Stimulated activated naive CD4-positive, alpha-beta T cell (primary cell): ENCODE results near the gene TTYH1.
"Not testable (repeated sequence)": the region's sequence is repeated elsewhere in the genome, so short reads cannot be mapped to it uniquely, and the experiment has no call there.

Source experiments
- DNase-seq, 6 experiments: peaks; one replicate each; lab custom pipeline; 2025; lab: John Stamatoyannopoulos, UW

The TTYH1 gene

DNA sequence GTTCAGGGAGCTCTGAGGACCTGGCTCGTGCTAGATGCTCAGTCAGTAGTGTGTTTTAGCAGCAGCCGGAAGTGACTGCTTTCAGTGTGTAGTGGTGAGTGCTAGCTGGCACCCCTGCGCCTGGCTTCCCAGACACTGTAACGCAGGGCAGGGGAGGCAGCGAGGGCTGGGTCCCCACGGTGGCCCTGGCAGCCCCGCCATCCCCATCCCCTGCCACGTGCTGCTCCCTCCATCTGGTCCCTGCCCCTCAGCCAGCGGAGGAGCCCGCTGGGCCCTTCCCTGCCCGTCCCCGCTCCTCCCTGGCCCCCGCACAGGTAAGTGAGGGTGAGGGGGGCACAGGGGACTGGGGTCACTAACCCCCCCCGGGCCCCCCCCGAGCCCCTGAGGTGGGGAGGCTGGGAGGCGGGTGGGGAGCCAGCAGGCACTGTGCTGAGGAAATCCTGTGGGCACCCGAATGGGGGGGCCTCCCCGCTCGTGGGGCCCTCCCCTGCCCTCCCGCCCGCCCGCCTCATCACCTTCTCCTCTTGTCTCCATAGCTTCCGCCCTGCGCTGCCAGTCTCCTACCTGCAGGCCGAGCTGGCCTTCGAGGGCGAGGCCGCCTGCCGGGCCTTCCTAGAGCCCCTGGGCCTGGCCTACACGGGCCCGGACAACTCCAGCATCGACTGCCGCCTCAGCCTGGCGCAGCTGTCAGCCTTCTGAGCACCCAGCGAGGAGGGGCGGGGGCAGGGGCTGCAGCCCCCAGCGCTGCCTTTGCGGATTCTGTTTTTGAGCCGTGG, 45.2 kb downstream of the TTYH1 start:
- DNase-seq: no peak

- no peak for DNase-seq
These were observed 45.9 kb downstream of the TTYH1 start for GRCh38 chr19:54461210-54461609.

- no peak for DNase-seq
These were observed 46.3 kb downstream of the TTYH1 start for GRCh38 chr19:54461613-54462012.

DNA sequence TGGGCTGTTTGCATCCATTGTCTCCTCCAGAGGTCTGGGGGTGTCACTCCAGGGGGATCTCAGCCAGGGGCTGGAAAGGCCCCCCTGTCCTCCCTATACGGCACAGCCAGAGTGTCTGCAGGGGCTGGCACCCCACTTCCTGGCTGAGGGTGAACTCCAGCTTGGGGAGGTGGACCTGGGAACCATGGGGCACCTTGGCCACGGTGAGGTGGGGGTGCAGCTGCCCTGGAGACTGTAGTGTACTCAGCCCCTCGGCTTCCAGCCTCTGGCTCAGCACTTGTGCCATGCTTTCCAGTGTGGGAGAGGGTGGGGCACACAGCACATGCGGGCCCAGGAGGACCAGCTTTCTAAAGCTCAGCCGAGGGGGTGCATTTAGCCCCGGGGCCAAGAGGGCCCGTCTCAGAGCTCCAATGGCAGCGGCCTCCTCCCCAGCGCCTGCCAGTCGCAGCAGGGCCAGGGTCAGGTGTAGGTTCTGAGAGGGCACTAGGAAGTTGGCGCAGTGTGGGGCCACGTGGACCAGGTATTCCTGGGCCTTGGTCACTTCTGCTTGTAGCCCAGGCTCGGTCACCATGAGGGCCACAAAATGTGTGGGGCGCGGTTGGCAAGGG, 46.9 kb downstream of the TTYH1 start:
- DNase-seq: peak in 1 of 6 experiments; percentile 7

DNA sequence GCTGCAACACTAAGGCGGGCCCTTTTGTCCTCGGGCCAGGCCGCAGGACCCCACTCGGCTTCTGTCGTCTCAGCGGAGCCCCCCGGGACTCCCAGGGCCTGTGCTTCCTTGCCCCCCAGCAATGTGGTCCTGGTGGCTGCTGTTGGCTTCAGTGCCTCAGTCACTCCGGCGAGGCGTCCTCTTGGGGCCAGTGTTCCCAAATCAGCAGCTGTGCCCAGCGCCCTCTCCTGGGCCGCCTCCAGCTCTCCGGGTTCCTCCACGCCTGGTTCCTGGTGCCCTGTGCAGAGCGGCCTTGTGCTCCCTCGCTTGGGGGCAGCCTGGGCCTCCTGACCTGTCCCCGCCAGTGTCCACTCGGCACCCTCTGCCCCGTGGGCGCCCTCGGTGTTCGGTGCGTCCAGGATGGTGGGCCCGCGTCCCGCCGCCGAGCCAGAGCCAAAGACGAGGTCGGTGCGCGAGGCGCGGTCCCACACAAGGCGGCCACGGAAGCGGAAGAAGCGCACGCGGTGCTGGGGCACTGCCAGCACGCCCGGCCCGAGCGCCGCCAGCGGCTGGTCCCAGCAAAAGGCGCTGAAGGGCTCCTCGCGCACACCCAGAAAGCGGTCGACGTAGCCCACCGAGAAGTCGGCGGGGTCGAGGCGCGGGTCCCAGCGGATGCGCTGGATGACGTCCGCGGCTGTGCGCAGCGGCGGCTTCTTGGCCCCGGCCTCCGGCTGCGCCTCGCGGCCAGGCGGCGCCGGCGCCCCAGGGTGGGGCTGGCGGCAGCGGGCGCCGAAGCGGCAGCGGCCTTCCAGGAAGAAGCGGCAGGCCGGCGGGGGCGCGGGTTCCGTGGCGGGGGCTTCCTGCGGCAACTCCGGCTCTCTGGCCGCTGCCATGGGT, 47.6 kb downstream of the TTYH1 start:
- DNase-seq: peak; percentile 28 to 75 (median 64)

GRCh38 chr19:54463531-54464043, 48.3 kb downstream of the TTYH1 start, which contains the start of gene LENG9:
Gene LENG9, minus strand, starts transcription at chr19:54463778. Its CDS starts 252 bp downstream, at chr19:54463526.
- peak; percentile 84 to 91 (median 87) for DNase-seq

- DNase-seq: peak; percentile 76 to 88 (median 86)
These were observed 48.9 kb downstream of the TTYH1 start for GRCh38 chr19:54464044-54464629.

DNA sequence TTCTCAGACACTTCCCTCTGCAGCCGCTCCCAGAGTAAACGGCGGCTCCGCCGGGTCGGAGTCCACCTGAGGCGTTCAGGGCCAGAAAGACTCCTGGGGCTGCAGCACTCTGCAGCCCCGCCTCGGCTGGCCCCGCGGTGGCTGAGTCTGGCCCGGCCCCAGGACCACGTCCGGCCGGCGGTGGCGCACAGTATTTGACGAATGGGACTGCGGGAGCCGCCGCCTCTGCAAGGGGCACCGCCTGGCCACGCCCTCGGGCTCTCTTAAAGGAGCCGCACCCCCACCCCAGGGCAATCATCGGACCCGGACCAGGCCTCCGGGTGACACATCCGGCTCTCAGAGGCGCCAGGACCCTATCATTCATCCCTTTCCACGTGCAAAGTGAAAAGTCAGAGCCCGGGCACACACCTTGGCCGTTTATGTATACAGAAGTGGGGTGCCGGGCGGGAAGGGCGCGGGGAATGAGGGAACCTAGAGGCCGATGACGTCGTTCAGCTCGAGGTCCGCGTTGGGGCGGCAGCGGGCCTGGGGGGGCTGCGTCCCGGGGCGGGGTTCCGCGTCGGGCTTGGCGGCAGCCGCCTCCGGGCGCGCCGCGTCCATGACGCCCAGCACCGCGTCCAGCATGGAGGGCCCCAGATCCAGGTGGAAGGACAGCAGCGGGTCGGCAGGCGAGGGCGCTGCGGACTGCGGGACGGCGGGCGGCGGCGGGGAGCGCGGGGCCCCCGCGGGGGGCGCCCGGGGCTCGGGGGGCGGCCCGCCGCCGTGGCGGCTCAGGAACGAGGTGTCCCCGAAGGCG, 49.6 kb downstream of the TTYH1 start:
- peak in 4 of 6 experiments; percentile 9 to 64 (median 58) for DNase-seq

DNA sequence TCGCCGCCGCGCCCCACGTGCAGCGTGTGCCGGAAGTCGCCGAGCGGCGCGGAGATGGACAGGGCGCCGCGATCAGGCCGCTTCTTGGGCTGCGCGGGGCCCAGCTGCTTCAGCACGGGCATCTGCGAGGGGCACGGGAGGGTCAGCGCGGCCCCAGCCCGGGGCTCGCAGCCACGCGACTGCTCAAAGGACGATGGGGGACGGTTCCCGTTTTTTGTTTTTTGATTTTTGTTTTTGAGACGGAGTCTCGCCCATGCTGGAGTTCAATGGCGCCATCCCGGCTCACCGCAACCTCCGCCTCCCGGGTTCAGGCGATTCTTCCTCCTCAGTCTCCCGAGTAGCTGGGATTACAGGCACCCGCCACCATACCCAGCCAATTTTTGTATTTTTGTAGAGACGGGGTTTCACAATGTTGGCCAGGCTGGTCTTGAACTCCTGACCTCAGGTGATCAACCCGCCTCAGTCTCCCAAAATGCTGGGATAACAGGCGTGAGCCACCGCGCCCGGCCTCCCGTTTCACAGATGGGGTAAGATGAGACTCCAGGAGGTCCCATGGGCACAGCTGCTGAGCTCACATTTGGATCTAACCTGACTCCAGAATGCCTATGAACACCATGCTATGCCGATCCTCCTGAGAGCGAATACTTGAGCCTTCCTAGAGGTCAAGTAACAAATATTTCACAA, 50.3 kb downstream of the TTYH1 start:
- no peak for DNase-seq

DNA sequence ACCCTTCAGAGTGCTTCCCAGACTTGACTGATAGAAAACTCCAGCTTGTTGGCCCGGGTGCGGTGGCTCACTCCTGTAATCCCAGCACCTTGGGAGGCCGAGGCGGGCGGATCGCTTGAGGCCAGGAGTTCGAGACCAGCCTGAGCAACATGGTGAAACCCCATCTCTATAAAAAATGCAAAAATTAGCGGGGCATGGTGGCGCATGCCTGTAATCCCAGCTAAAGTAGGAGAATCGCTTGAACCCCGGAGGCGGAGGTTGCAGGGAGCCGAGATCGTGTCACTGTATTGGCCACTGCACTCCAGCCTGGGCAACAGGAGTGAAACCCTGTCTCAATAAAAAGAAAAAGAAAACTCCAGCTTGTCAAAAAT, 50.8 kb downstream of the TTYH1 start:
- DNase-seq: not testable (repeated sequence)

GRCh38 chr19:54469496-54469934, 54.3 kb downstream of the TTYH1 start:
- no peak for DNase-seq

DNA sequence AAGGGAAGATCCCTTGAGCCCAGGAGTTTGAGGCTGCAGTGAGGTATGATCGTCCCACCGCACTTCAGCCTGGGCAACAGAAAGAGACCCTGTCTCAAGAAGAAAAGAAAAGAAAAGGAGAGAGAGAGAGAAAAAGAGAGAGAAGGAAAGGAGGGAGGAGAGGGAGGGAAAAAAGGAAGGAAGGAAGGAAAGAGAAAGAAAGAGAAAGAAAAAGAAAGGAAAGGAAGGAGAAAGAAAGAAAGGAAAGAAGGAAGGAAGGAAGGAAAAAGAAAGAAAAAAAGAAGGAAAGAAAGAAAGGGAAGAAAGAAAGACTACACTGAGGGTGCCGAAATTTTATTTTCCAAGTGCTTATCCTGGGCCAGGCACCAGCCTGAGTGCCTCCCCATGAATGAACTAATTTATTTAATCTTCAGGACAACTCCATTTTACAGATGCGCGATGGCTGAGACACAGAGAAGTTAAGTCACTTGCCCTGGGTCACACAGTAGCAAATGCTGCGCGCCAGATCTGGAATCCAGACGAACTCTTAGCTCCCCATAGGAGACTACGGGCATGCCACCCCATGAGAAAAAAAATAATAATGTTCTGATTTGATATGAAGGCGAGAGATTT, 55.1 kb downstream of the TTYH1 start:
- DNase-seq: no peak

DNA sequence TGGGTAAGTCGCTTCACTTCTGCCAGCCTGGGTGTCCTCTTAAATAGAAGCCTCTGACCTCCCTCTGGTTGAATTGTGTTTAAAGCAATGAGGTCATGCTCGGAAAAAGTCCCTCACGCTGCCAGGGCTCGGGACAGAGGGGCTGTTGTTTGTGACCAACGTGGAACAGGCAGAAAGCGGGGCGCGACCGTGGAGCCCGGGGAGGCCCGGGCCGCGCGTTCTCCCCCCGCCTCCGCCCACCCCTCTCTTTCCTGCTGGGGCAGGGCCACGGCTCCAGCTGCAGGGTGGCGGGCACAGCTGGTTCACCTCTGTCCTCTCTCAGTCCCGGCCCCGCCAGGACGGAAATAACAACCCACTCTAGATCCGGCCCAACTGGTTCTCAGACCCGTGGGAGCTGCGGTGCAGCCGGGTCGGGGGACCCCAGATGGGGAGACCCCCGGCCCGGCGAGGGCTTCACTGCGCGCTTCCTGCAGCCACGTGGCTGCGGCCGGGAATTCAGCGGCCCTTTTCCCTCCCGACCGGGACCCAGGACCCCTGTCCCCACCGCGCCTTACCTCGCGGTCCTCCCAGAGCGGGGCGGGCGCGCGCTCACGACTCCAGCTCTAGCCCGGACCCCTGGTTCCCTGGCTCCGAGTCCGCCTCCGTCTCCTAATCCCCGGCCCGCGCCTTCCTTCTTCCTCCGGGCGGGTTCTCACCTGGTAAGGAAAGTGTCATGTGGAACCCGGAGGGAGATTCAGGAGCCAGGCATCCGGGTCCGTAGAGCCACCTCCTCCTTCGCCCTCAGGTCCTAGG, 55.9 kb downstream of the TTYH1 start:
- no peak for DNase-seq

GRCh38 chr19:54473071-54473891, 58.0 kb downstream of the TTYH1 start, which contains the start of gene CDC42EP5:
Gene CDC42EP5, minus strand, starts transcription at chr19:54473296. Its CDS starts 7,749 bp downstream, at chr19:54465547.
- no peak for DNase-seq

- no peak for DNase-seq
These were observed 58.7 kb downstream of the TTYH1 start for GRCh38 chr19:54473892-54474372.

- DNase-seq: no peak
These were observed 60.4 kb downstream of the TTYH1 start for GRCh38 chr19:54475706-54476105.

- DNase-seq: no peak
These were observed 62.4 kb downstream of the TTYH1 start for GRCh38 chr19:54477650-54478049.
